ENCODE data around the gene C16orf74. TPM values are rescaled to one million over a fixed set of nuclear protein-coding genes. Genes with fewer than 3 reads are reported as not detected.

The C16orf74 gene
- total RNA-seq, 3 donors from 2014 or later = 0.73 to 1.3 (median 1.0) TPM

DNA sequence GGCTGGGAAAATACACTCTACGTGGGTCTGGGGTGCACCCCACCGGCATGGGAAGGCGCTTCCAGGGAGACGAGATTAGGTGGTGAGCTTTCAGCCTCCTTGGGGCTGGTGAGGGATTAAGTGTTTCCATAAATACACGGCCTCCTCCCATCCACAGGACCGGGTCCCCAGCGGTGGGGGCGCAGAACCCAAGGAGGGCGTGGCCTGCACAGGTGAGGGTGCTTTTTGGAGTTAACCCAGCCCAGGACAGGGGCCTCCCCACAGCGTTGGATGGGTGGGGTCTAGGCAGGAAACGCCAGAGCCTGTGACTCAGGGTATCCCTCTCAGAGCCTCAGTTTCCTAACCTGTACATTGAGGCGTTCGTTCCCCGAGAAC lies 1.1 kb downstream of the C16orf74 start:
- Histone ChIP-seq H3K9me3 (no peaks in the 10 kb centered on the region), H3K4me1 (ENCODE audit: low read depth) (peaks cover 28% of the 10 kb centered on the region), H3K36me3 (ENCODE audit: low read depth) (no peaks in the 10 kb centered on the region), H3K4me3 (no peak overlapping the region)
- DNase-seq = no peak
- no peak for ATAC-seq
- intact Hi-C loops (cut with DNase I, micrococcal nuclease) = no loop called here
- TF ChIP-seq, protein P1, sequence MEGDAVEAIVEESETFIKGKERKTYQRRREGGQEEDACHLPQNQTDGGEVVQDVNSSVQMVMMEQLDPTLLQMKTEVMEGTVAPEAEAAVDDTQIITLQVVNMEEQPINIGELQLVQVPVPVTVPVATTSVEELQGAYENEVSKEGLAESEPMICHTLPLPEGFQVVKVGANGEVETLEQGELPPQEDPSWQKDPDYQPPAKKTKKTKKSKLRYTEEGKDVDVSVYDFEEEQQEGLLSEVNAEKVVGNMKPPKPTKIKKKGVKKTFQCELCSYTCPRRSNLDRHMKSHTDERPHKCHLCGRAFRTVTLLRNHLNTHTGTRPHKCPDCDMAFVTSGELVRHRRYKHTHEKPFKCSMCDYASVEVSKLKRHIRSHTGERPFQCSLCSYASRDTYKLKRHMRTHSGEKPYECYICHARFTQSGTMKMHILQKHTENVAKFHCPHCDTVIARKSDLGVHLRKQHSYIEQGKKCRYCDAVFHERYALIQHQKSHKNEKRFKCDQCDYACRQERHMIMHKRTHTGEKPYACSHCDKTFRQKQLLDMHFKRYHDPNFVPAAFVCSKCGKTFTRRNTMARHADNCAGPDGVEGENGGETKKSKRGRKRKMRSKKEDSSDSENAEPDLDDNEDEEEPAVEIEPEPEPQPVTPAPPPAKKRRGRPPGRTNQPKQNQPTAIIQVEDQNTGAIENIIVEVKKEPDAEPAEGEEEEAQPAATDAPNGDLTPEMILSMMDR (IDR thresholded peaks at IDR 0.05) = no peak

GRCh38 chr16:85746460-85747215 lies 4.3 kb downstream of the C16orf74 start:
- Histone ChIP-seq H3K36me3 (ENCODE audit: low read depth) (no peaks in the 10 kb centered on the region), H3K4me3 (no peak overlapping the region), H3K9me3 (no peaks in the 10 kb centered on the region), H3K4me1 (ENCODE audit: low read depth) (peaks cover 16% of the 10 kb centered on the region)
- DNase-seq = peak in 1 of 3 donors; percentile 23
- intact Hi-C loops (cut with DNase I, micrococcal nuclease) = no loop called here
- TF ChIP-seq, protein P1 (IDR thresholded peaks at IDR 0.05) = no peak
- no peak for ATAC-seq

GRCh38 chr16:85738923-85739715 lies 11.8 kb downstream of the C16orf74 start:
- Histone ChIP-seq H3K4me3 (no peak overlapping the region), H3K4me1 (ENCODE audit: low read depth) (no peaks in the 10 kb centered on the region), H3K9me3 (no peaks in the 10 kb centered on the region), H3K36me3 (ENCODE audit: low read depth) (no peaks in the 10 kb centered on the region)
- DNase-seq = no peak
- TF ChIP-seq, protein P1 (IDR thresholded peaks at IDR 0.05) = no peak
- ATAC-seq = no peak
- intact Hi-C loops (cut with DNase I, micrococcal nuclease) = no loop called here

DNA sequence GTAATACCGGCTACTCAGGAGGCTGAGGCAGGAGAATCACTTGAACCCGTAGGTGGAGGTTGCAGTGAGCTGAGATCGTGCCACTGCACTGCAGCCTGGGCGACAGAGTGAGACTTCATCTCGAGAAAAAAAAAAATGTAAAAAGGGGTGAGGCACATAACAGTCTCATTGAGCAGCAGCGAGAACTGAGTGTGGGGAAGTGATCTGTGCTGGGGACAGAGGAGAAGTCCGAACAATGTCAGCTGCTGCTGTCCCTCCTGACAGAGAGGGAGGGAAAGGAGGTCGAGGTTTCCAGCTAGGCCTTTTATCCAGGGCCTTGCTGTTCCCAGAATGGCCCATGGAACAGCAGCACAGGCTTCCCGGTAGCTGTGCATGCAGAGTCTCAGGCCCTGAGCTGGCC lies 14.0 kb downstream of the C16orf74 start:
- Histone ChIP-seq H3K4me3 (no peak overlapping the region), H3K36me3 (ENCODE audit: low read depth) (no peaks in the 10 kb centered on the region), H3K4me1 (ENCODE audit: low read depth) (no peaks in the 10 kb centered on the region), H3K9me3 (no peaks in the 10 kb centered on the region)
- ATAC-seq = no peak
- no peak for DNase-seq
- TF ChIP-seq, protein P1 (IDR thresholded peaks at IDR 0.05) = no peak
- intact Hi-C loops (cut with DNase I, micrococcal nuclease) = no loop called here

DNA sequence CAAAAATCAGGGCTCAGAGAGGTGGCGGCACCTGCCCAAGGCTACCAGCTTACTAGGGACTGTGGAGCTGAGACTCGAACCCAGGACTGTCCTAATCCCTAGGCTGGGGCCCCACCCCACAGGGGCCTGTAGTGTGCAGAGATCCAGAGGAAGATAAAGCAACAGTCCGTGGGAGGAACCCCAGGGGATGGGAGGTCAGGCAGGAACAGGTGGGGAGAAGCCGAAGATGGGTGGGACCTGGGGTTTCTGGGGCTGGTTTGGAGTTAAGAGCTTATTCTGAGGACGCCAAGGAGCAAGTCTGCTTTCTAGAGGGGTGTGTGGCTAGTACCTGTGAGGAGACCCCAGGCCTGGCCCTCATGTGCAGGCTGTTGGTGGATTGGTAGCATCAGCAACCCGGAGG lies 14.9 kb downstream of the C16orf74 start:
- H3K36me3 ChIP-seq (ENCODE audit: low read depth) = no peaks in the 10 kb centered on the region
- TF ChIP-seq, protein P1 (IDR thresholded peaks at IDR 0.05) = no peak
- no peak for DNase-seq

More for the DNA sequence above, 14.9 kb downstream of the C16orf74 start:
- intact Hi-C loops (cut with DNase I, micrococcal nuclease) = no loop called here
- ATAC-seq = no peak
- Histone ChIP-seq H3K9me3 (no peaks in the 10 kb centered on the region), H3K4me1 (ENCODE audit: low read depth) (no peaks in the 10 kb centered on the region), H3K4me3 (no peak overlapping the region)
